ENCODE measurements around the gene GLT8D2.

DNA sequence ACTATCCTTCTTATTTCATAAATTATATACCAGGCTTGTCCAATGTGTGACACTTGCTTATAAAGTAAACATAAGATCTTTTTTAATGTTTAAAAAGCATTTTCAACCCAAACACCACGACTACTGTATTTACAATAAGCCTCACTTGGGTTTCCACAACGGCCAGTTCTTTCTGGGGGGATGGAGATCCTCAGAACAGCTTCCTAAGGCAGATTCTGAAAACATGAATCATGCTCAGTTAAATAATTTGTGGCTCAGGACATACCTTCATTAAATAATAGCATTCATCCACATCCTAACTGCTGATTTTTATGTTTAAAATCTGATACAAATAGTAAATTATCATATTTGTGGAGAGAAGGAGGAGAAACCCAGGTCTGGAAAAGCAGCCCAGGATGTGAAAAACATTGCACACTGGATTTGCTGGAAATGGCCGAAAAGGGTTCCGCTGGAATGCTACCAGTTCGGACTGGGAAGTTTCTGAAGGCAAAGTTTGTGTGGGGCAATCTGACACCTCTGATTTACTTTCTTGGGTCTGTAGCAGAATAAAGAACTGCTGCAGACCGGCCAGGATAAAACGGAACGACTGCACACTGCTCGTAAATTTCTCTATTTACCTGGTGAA lies 597 bp downstream of the GLT8D2 start:
- no peak for TF ChIP-seq CTCF (IDR thresholded peaks at IDR 0.05)
- no peak for TF ChIP-seq EZH2 (IDR thresholded peaks at IDR 0.05; ENCODE audit: borderline replicate concordance, insufficient read depth, low read depth, low read length, poor library complexity, severe bottlenecking)

Data from B cell (primary cell).